ENCODE data around the gene FARSA.

DNA sequence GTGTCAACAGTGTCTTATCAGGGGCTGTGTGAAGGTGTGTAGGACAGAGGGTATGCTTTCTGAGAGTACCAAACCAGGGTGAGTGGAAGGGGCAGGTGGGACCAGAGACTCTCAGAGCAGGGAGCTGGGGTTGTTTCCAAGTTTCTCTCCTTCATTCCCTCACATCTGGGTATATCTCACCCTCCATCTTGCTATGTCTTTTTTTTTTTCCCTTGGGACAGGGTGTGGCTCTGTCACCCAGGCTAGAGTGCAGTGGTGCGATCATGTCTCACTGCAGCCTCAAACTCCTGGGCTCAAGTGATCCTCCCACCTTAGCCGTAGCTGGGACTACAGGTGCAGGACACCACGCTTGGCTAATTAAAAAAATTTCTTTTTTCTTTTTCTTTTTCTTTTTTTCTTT lies 46.5 kb upstream of the FARSA start:
- TF ChIP-seq GATA2 (IDR thresholded peaks at IDR 0.05; ENCODE audit: low read depth, low read length): no peak
- no peak for TF ChIP-seq GATA3 (IDR thresholded peaks at IDR 0.05; ENCODE audit: low read depth, low read length)

Data from SH-SY5Y (cell line).